Stimulated activated CD4-positive, alpha-beta T cell treated with anti-CD3 and anti-CD28 coated beads, Interleukin-15, amount 100 ng/mL, for 24 hours (primary cell): ENCODE data around the gene FDX2.

Experiments
- DNase-seq: peaks from one replicate; pipeline ENCODE4 v3.0.0-alpha.2; 2020

The FDX2 gene

GRCh38 chr19:10295847-10296591, 19.8 kb downstream of the FDX2 start:
- DNase-seq = no peak

GRCh38 chr19:10295305-10295846, 20.4 kb downstream of the FDX2 start:
- peak; percentile 69 for DNase-seq

GRCh38 chr19:10294368-10294697, 21.5 kb downstream of the FDX2 start:
- peak; percentile 23 for DNase-seq

GRCh38 chr19:10293637-10294367, 22.0 kb downstream of the FDX2 start:
- DNase-seq = no peak

- DNase-seq = peak; percentile 29
Observed at GRCh38 chr19:10292789-10293636, 22.8 kb downstream of the FDX2 start.

GRCh38 chr19:10292206-10292788, 23.5 kb downstream of the FDX2 start:
- peak; percentile 84 for DNase-seq

- no peak for DNase-seq
Observed at GRCh38 chr19:10291554-10292205, 24.1 kb downstream of the FDX2 start.

GRCh38 chr19:10290876-10291553, 24.8 kb downstream of the FDX2 start:
- DNase-seq = peak; percentile 73

GRCh38 chr19:10290357-10290875, 25.4 kb downstream of the FDX2 start:
- DNase-seq = peak; percentile 29

GRCh38 chr19:10289836-10290356, 25.9 kb downstream of the FDX2 start, which contains the start of gene ICAM5:
ICAM5 (plus strand) TSS chr19:10289952; CDS start chr19:10290044, 92 bp downstream.
- peak; percentile 61 for DNase-seq

GRCh38 chr19:10289167-10289835, 26.5 kb downstream of the FDX2 start:
- peak; percentile 80 for DNase-seq

GRCh38 chr19:10288662-10289166, 27.1 kb downstream of the FDX2 start:
- DNase-seq = peak; percentile 73

GRCh38 chr19:10286803-10287737, 28.7 kb downstream of the FDX2 start, which contains the start of gene ICAM4:
ICAM4 (plus strand) TSS chr19:10286955; CDS start chr19:10287013, 58 bp downstream.
- DNase-seq = peak; percentile 63

GRCh38 chr19:10285393-10285792, 30.4 kb downstream of the FDX2 start:
- DNase-seq = no peak

- DNase-seq = no peak
Observed at GRCh38 chr19:10284960-10285278, 30.9 kb downstream of the FDX2 start.

- no peak for DNase-seq
Observed at GRCh38 chr19:10284065-10284959, 31.5 kb downstream of the FDX2 start.

- DNase-seq = no peak
Observed at GRCh38 chr19:10283301-10284064, 32.3 kb downstream of the FDX2 start.
